Hematopoietic multipotent progenitor cell treated with erythropoietin and hydrocortisone succinate and interleukin-3 and kit ligand, for 4 days (in vitro differentiated cells): ENCODE measurements around the gene CLDN20.
"Not testable (repeated sequence)": the region's sequence is repeated elsewhere in the genome, so short reads cannot be mapped to it uniquely, and the experiment has no call there.

Source experiments
- DNase-seq: peaks from one replicate; pipeline ENCODE4 v3.0.0-alpha.2; 2015

Gene CLDN20

GRCh38 chr6:155271145-155271544 is 7.3 kb downstream of the CLDN20 start:
- no peak for DNase-seq

DNA sequence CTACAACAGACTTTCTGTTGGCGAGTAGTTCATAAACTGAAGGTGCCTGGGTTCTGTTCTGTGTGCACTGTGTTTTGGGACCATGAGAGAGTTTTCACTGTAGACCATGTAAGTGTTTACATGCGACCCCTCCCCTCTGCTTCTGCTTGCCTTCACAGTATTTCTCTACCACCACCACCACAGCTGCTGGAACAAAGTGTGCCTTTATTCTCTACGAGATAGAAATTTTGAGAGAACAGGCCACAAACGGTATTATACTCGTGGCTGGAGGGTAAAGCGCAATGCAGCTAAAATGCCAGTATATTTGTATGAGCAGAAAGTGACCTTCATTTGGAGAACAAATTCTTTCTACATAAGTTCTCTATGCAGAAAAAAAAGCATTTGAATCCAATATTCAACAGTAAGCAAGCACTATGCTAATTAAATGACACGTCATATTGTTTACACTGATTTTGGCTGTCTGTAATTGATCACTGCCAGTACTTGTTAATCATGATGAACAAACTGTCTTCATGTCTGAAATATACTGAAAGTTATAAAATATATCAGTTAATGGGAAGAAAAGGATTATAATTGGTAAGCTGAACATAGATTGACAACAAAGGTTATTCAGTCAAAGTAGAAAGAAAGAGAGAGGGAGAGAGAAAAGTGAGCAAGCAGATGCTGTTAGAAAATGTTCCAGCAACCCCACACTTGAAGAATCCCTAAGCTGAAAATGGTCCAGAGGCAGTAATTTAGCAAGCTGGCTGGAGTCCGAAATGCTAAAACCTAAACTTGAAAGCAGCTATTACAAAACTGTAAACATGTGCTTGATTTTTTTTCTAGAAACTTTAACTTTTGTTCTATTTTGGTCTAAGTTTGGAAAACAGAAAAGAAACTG is 8.8 kb downstream of the CLDN20 start:
- no peak for DNase-seq

GRCh38 chr6:155273431-155273830 is 9.6 kb downstream of the CLDN20 start:
- DNase-seq, result peak; percentile 12

GRCh38 chr6:155274106-155274505 is 10.3 kb downstream of the CLDN20 start:
- DNase-seq, result no peak

DNA sequence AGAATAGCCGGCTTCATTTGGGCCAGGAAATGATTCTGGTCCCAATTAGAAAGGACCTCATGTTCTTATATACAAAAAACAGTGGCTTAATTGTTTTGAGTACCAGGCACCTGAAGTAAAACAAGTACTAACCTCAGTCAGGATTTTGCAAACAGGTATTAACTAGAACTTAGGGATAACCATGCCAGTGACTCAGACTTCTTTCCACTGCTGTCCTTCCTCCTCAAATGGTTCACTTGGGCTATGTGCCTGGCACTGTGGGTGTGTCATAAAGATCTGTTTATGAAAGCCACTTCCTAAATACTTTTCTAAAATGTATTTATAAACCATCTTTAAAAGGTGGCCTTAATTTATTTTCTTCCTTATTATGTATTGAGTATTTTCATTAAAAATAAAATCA is 10.7 kb downstream of the CLDN20 start:
- no peak for DNase-seq

GRCh38 chr6:155275808-155276480 is 12.1 kb downstream of the CLDN20 start:
- no peak for DNase-seq

- DNase-seq, result no peak
Observed at GRCh38 chr6:155276638-155277037, 12.8 kb downstream of the CLDN20 start.

- DNase-seq, result no peak
Observed at GRCh38 chr6:155278319-155279049, 14.7 kb downstream of the CLDN20 start.

GRCh38 chr6:155284775-155285174 is 21.0 kb downstream of the CLDN20 start:
- DNase-seq, result no peak

DNA sequence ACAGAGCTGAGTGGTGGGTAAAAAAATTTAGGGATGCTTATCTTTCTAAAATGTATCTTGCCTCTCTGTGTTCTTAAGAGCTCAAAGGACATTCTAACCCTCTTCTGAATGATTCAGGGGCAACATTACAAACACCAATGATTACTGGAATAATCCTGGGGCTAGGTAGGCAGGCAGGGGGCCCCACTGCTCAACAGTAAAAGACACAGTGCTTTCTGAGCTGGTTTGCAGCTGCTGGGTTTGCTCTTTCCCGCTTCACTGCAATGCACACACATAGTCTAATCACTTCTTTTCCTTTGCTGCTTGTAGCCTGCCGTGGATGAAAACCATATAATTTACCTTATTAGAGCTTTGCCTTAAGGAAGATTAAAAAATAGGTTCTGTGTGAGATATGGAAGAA is 23.9 kb downstream of the CLDN20 start:
- no peak for DNase-seq

DNA sequence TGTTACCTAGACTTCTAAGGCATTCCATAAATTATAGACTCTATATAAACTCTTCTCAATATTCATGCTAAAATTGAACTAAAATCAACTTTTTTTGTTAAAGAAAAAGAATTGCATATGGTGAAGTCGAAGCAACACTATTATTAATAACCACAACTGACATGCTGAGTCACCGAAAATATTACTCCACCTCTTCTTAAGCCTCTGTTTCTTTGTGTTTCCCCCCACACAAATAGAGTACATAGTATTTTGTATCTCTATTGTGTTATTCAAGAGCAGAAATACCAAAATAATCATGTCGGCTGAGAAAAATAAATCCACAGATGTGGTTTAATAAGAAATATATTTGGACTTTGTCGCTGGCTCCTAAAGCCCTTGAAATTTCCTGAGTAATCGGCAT is 26.7 kb downstream of the CLDN20 start:
- DNase-seq, result no peak

DNA sequence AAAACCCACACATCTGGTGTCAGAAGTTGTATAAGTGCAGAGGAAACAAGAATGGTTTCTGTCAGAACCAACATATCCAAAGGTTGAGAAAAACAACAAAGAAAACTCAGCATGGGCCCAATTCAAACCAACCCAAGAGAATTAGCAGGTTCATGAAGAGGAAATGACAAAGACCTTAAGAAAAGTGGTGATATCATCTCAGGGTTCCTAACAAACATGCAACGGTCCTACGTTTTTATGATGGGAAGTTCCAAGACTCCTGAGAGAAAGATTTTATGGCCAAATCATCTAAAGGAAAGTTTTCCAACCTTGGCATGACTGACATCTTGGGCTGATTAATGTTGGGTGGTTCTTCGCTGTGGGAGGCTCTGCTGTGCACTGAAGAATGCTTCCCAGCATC is 27.5 kb downstream of the CLDN20 start:
- no peak for DNase-seq

DNA sequence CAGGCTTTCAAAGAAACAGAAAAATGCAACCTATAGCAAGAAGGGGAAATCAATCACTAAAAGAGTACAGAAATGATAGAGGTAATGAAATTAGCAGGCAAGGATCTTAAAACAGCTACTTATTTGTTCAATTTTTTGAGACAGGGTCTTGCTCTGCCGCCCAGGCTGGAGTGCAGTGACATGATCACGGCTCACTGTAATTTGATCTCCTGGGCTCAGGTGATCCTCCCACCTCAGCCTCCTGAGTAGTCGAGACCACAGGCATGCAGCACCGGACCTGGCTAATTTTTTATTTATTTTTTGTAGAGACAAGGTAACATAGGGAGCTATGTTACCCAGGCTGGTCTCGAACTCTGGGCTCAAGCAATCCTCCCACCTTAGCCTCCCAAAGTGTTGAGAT is 28.9 kb downstream of the CLDN20 start:
- no peak for DNase-seq

DNA sequence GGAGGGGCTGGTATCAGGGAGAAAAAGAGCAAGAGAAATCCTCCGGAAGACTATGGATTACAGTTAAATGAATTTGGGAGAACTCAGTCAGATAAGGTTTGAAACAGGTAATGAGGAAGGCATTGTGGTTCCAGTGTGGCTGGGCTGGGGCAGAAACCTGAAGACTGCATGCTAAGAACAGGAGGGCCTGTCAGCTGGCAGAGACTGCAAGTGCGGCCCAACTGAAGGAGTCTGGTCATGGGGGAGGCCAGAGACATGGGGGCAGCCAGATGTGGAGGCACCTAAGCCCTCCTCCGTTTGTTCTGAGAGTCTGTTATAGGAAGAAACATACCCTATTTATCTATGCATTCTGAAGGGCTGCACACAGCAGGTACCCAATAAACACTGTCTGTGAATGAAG is 33.9 kb downstream of the CLDN20 start:
- DNase-seq, result no peak

DNA sequence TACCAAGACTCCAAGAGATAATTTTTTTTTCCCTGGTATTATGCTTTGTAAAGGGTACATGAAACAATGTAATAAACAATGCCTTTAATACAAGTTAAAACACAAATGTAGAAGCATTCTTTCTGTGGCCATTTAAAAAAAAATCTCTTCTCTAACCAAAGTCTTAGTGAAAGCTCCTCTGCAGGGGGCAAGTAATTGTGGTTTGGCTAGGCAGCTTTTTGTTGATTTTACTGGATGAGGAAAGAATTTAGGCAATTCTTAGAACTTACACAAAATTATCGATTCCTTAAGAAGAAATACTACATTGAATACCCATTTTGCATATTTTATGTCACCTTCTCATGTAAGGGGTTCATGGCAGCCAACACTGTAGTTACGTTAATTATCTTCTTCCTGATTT is 38.1 kb downstream of the CLDN20 start:
- DNase-seq, result no peak

- no peak for DNase-seq
Observed at GRCh38 chr6:155303361-155303870, 39.6 kb downstream of the CLDN20 start.

DNA sequence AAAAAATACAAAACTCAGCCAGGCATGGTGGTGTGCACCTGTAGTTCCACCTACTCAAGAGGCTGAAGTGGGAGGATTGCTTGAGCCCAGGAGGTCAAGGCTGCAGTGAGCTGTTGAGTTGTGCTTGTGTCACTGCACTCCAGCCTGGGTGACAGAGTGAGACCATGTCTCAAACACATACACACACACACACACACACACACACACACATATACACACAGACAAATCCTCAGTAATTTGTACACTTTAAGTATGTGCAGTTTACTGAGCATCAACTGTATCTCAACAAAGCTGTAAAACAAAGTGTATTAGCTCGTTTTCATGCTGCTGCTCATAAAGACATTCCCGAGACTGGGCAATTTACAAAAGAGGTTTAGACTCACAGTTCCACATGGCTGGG is 43.1 kb downstream of the CLDN20 start:
- DNase-seq, result no peak

- DNase-seq, result no peak
Observed at GRCh38 chr6:155309150-155309549, 45.3 kb downstream of the CLDN20 start.

- DNase-seq, result no peak
Observed at GRCh38 chr6:155310596-155310995, 46.8 kb downstream of the CLDN20 start.

DNA sequence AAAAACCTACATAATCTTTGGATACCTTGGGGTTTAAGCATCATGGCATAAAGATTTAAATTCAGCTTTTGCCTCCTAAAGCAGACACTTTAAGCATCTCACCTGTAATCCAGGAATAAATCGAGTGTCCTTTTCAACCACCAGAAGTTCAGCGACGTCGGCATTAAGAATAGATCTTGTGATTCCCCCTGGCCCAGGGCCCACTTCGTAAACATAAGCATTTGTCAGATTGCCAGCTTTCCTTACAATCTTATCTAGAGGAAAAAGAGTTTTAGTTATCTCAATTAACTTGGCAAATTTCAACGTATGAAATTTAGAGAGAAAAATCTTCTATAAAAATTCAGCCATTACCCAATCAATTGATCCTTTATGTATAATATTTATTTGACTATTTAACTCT is 47.3 kb downstream of the CLDN20 start:
- peak; percentile 34 for DNase-seq

- DNase-seq, result no peak
Observed at GRCh38 chr6:155311583-155311982, 47.8 kb downstream of the CLDN20 start.

DNA sequence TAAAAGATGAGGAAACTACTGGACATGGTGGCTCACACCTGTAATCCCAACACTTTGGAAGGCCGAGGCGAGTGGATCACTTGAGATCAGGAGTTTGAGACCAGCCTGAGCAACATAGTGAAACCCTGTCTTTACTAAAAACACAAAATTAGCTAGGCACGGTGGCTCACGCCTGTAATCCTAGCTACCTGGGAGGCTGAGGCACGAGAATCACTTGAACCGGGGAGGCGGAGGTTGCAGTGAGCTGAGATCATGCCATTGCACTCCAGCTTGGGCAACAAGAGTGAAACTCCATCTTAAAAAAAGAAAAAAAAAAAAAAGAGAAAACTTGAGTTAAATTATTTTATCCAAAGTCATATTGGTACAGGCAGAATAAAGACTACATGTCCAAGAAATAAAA is 49.1 kb downstream of the CLDN20 start:
- DNase-seq, result not testable (repeated sequence)

- peak; percentile 73 for DNase-seq
Observed at GRCh38 chr6:155313602-155314091, 49.8 kb downstream of the CLDN20 start.
